Kidney (tissue), 14 donors: Measurements from ENCODE around the gene CIRBP. TPM values are rescaled to one million over a fixed set of nuclear protein-coding genes. Genes with fewer than 3 reads are reported as not detected.

Source experiments
- DNase-seq, 5 donors: peaks; one replicate each; pipeline ENCODE4 v3.0.0-alpha.2; 2013 to 2020
- FAIRE-seq: peaks from 2 replicates; lab custom pipeline; 2012; peaks lifted over from hg19 to GRCh38; lab: Jason Lieb, UNC
- H3K27ac ChIP-seq, 2 donors: one replicate each; pipeline ENCODE4 v1.7.0; 2013; ENCODE audit warnings: low read depth in 2 of 2, low read length in 2 of 2, inconsistent platforms in 1 of 2
- H3K27me3 ChIP-seq: one replicate; pipeline ENCODE4 v1.7.1; 2013; ENCODE audit warnings: low read length, inconsistent platforms; ENCODE audit not compliant: control insufficient read depth, insufficient read depth
- H3K36me3 ChIP-seq, 3 donors: one replicate each; pipeline versions ENCODE4 v1.7.0 to v1.7.1; 2013; ENCODE audit warnings: low read length in 3 of 3, control low read depth in 1 of 3, inconsistent platforms in 1 of 3; ENCODE audit not compliant: insufficient read depth in 3 of 3, control insufficient read depth in 2 of 3
- H3K4me1 ChIP-seq, 3 donors: one replicate each; pipeline versions ENCODE4 v1.7.0 to v1.7.1; 2013; ENCODE audit warnings: low read length in 3 of 3, inconsistent platforms in 1 of 3, low read depth in 1 of 3; ENCODE audit not compliant: control insufficient read depth in 2 of 3, insufficient read depth in 2 of 3
- H3K4me3 ChIP-seq, 3 donors: one replicate each; pipeline versions ENCODE4 v1.7.0 to v1.8.1; 2013; ENCODE audit warnings: low read length in 3 of 3, control low read depth in 1 of 3, inconsistent platforms in 1 of 3
- H3K9ac ChIP-seq, 3 donors: one replicate each; pipeline versions ENCODE4 v1.7.0 to v1.7.1; 2013; ENCODE audit warnings: low read length in 3 of 3, control low read depth in 1 of 3, inconsistent platforms in 1 of 3
- H3K9me3 ChIP-seq, 3 donors: one replicate each; pipeline versions ENCODE4 v1.7.0 to v1.7.1; 2013; ENCODE audit warnings: low read length in 3 of 3, control low read depth in 1 of 3, inconsistent platforms in 1 of 3; ENCODE audit not compliant: control insufficient read depth in 2 of 3, insufficient read depth in 1 of 3
- CTCF ChIP-seq: IDR thresholded peaks from 3 replicates; pipeline ENCODE4 v1.5.1; 2012; ENCODE audit warnings: mild to moderate bottlenecking, moderate library complexity, borderline replicate concordance; ENCODE audit not compliant: insufficient read depth; ENCODE audit errors: extremely low read depth
- intact Hi-C: fragments of 100-400 bp; cut with DNase I; formaldehyde crosslinking; loops from one replicate; pipeline ENCODE4 v1.11.1; 2022
- polyA plus RNA-seq: library from polyadenylated mRNA; stranded (reverse); fragments of 350-450 nt; fragmentation: Illumina TruSeq; extraction: RNeasy Lipid Tissue Mini Kit (QIAGEN cat#74804); gene quantifications from one replicate; pipeline ENCODE4 v1.2.3, GENCODE V29; 2014; ENCODE audit warnings: low read depth, low replicate concordance; ENCODE audit not compliant: insufficient read depth
- total RNA-seq: library from RNA; stranded (reverse); fragmentation: NEBNext Ultra II Directional; extraction: Animal tissue kit (Norgen Biotek cat#: 25700); gene quantifications from one replicate; pipeline ENCODE4 v1.2.1, GENCODE V29; 2021
- donor health status: control.
- donor health status: control.
- donor health status: control.
- donor health status: control.
- donor health status: control.
- donor health status: DM: yes; HTN: yes; CAD: no.
- donor health status: Normal renal cell carcinoma (clear cell type).

The CIRBP gene
- total and polyA plus RNA-seq, 2 donors from 2014 or later = 408 to 533 TPM

DNA sequence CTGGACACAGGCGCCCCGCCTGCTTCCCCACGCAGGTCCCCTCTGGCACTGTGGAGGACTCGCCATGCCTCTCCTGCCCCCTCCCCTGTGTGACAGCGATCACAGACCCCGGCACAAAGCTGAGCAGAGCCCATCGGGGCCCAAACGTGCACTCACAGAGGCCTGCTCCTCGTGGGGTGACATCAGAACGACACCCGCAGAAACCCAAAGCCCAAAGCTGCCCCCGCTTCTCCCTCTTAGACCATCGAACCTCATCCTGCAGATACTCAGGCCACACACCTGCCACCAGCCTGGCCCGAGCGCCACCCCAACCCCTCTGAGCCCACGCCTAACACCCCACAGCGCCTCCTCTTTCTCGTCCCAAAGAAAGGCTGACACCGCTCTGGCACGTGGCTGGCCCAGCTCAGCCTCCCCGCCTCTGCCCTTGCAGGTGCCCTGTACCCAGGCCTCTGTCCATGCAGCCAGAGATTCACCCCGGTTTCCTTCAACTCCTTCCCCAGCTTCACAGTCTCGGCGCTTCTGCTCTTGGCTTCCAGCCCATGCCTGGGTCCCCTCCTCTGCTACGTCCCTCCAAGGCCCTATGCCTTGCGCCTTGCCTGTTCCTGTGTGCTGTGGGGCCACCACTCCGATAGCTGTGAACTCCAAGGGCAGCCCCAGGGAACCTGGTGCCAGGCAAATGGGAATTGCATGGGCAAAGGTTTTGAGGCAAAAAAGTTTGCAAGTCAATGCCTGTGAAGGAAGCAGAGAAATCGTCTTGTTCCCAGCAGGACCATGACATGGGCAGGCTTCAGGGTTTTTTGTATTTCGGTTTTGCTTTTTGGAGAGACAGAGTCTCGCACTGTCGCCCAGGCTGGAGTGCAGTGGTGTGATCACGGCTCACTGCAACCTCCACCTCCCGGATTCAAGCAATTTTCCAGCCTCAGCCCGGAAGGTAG lies 30.5 kb upstream of the CIRBP start:
- H3K4me3 ChIP-seq = no peak overlapping the region
- H3K27ac ChIP-seq = peak overlapping the region; percentile 43 to 51
- DNase-seq (peak in 1 of 5 donors; percentile 64), FAIRE-seq (no peak)
- H3K9me3 ChIP-seq = no peaks in the 10 kb centered on the region
- no peaks in the 10 kb centered on the region for H3K27me3 ChIP-seq
- intact Hi-C loops = no loop called here
- TF ChIP-seq CTCF = no peak
- H3K36me3 ChIP-seq = no peaks in the 10 kb centered on the region
- no peak overlapping the region for H3K9ac ChIP-seq
- H3K4me1 ChIP-seq = peaks cover 0 to 18% (median 10%) of the 10 kb centered on the region in 3 donors

DNA sequence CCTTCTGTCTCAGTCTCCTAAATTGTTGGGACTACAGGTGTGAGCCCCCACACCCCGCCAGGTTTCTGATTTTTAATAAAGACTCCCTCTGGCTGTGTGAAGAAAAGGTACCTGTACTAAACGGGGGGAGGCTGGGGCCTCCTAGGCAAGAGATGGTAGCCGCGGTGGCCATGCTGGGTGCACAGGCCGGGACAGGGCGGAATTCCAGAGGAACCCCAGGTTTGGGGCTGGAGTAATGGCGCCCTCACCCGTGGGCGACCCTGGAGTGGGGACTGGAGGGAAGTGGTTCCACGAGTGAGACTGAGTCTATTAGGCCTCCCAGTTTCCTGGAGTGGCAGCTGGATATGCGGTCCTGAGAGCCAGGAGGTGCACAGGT lies 29.7 kb upstream of the CIRBP start:
- no peak overlapping the region for H3K4me3 ChIP-seq
- FAIRE-seq (no peak), DNase-seq (no peak)
- H3K4me1 ChIP-seq = peaks cover 0 to 26% (median 13%) of the 10 kb centered on the region in 3 donors
- TF ChIP-seq CTCF = no peak
- H3K27ac ChIP-seq = peak overlapping the region; percentile 92 to 95
- no peaks in the 10 kb centered on the region for H3K27me3 ChIP-seq
- no peaks in the 10 kb centered on the region for H3K36me3 ChIP-seq
- intact Hi-C loops = no loop called here
- H3K9ac ChIP-seq = peak overlapping the region in 1 of 3 donors; percentile 69
- H3K9me3 ChIP-seq = no peaks in the 10 kb centered on the region

GRCh38 chr19:1239796-1240737 lies 29.1 kb upstream of the CIRBP start:
- peak overlapping the region; percentile 92 to 95 for H3K27ac ChIP-seq
- intact Hi-C loops = no loop called here
- peak overlapping the region in 1 of 3 donors; percentile 37 for H3K4me3 ChIP-seq
- peak; percentile 90 to 96 (median 95) for DNase-seq
- TF ChIP-seq CTCF = peak; percentile 74
- peaks cover 0 to 28% (median 19%) of the 10 kb centered on the region in 3 donors for H3K4me1 ChIP-seq
- H3K9ac ChIP-seq = peak overlapping the region in 1 of 3 donors; percentile 69
- no peak for FAIRE-seq
- H3K27me3 ChIP-seq = no peaks in the 10 kb centered on the region
- H3K36me3 ChIP-seq = no peaks in the 10 kb centered on the region
- H3K9me3 ChIP-seq = no peaks in the 10 kb centered on the region
